Retina (tissue), 1 donor: ENCODE measurements around the gene ZNF92.
"Not testable (repeated sequence)": the region's sequence is repeated elsewhere in the genome, so short reads cannot be mapped to it uniquely, and the experiment has no call there.

Source experiments
- DNase-seq: peaks from one replicate; pipeline ENCODE4 v3.0.0-alpha.2; 2016

Gene ZNF92

GRCh38 chr7:65373608-65374351 is at the start of gene ZNF92:
Gene ZNF92 (plus strand): TSS chr7:65373855. CDS start chr7:65373998, 143 bp downstream.
- DNase-seq: peak; percentile 98

- DNase-seq: no peak
These were observed 47.7 kb upstream of the ZNF92 start for GRCh38 chr7:65325793-65326432.

GRCh38 chr7:65338346-65338745 is 35.3 kb upstream of the ZNF92 start:
- no peak for DNase-seq

- no peak for DNase-seq
These were observed 34.4 kb upstream of the ZNF92 start for GRCh38 chr7:65339257-65339656.

GRCh38 chr7:65342723-65343629 is 30.7 kb upstream of the ZNF92 start:
- no peak for DNase-seq

- DNase-seq: not testable (repeated sequence)
These were observed 29.1 kb upstream of the ZNF92 start for GRCh38 chr7:65344541-65344940.

- no peak for DNase-seq
These were observed 19.4 kb upstream of the ZNF92 start for GRCh38 chr7:65354263-65354662.

GRCh38 chr7:65369843-65370242 is 3.8 kb upstream of the ZNF92 start:
- DNase-seq: no peak

- DNase-seq: no peak
These were observed 2.2 kb upstream of the ZNF92 start for GRCh38 chr7:65371468-65371867.

- no peak for DNase-seq
These were observed 5.7 kb downstream of the ZNF92 start for GRCh38 chr7:65379318-65379717.

- no peak for DNase-seq
These were observed 8.1 kb downstream of the ZNF92 start for GRCh38 chr7:65381742-65382141.

GRCh38 chr7:65382452-65382851 is 8.8 kb downstream of the ZNF92 start:
- DNase-seq: no peak

- no peak for DNase-seq
These were observed 14.2 kb downstream of the ZNF92 start for GRCh38 chr7:65387891-65388290.

GRCh38 chr7:65390588-65390987 is 16.9 kb downstream of the ZNF92 start:
- no peak for DNase-seq

- no peak for DNase-seq
These were observed 24.1 kb downstream of the ZNF92 start for GRCh38 chr7:65397730-65398142.

- DNase-seq: not testable (repeated sequence)
These were observed 25.0 kb downstream of the ZNF92 start for GRCh38 chr7:65398671-65399070.

- DNase-seq: not testable (repeated sequence)
These were observed 25.4 kb downstream of the ZNF92 start for GRCh38 chr7:65399101-65399500.

- no peak for DNase-seq
These were observed 30.4 kb downstream of the ZNF92 start for GRCh38 chr7:65404020-65404419.

- not testable (repeated sequence) for DNase-seq
These were observed 33.1 kb downstream of the ZNF92 start for GRCh38 chr7:65406706-65407105.

- no peak for DNase-seq
These were observed 35.7 kb downstream of the ZNF92 start for GRCh38 chr7:65409363-65409762.

GRCh38 chr7:65411249-65411648 is 37.6 kb downstream of the ZNF92 start:
- no peak for DNase-seq

- no peak for DNase-seq
These were observed 49.0 kb downstream of the ZNF92 start for GRCh38 chr7:65422670-65423069.

GRCh38 chr7:65423286-65423685 is 49.6 kb downstream of the ZNF92 start:
- DNase-seq: not testable (repeated sequence)
